ENCODE data around the gene HK2.

HK2 gene

GRCh38 chr2:74869517-74869916 is 35.6 kb downstream of the HK2 start:
- DNase-seq (ENCODE audit: low spot score in 2 of 2) = no peak
- in situ Hi-C loops (cut with MboI; ENCODE audit: low sequenced_read_pairs) = no loop called here
- H3K36me3 ChIP-seq (replicated peaks) = peaks cover 37% of the 10 kb centered on the region
- no peaks in the 10 kb centered on the region for H3K9me3 ChIP-seq
- H3K4me1 ChIP-seq = no peaks in the 10 kb centered on the region
- H3K27me3 ChIP-seq (ENCODE audit: low read depth) = no peaks in the 10 kb centered on the region
- no peak overlapping the region for H3K4me3 ChIP-seq

GRCh38 chr2:74870951-74871350 is 37.0 kb downstream of the HK2 start:
- DNase-seq (ENCODE audit: low spot score in 2 of 2) = no peak
- Histone ChIP-seq H3K4me3 (no peak overlapping the region), H3K4me1 (no peaks in the 10 kb centered on the region), H3K9me3 (no peaks in the 10 kb centered on the region), H3K27me3 (ENCODE audit: low read depth) (no peaks in the 10 kb centered on the region), H3K36me3 (replicated peaks) (peaks cover 49% of the 10 kb centered on the region)
- in situ Hi-C loops (cut with MboI; ENCODE audit: low sequenced_read_pairs) = no loop called here

DNA sequence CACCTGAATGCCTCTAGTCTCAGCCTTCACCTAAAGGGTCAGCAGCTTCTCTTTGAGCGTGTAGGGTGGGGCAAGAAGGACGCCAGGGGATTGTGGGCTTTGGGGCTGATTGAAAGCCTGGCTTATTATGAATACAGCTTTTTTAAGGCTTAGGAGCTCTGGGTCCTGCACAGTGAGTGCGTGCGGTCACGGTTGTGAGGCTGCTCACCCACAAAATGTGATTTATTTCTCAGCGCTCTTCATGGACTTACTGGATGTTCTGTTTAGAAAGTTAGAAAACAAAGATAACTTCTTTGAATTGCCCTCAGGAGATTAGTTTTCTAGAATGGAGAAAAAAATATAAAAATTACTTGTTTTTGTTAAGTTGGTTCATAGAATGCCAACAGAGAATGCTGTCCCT is 37.5 kb downstream of the HK2 start:
- in situ Hi-C loops (cut with MboI; ENCODE audit: low sequenced_read_pairs) = no loop called here

DNA sequence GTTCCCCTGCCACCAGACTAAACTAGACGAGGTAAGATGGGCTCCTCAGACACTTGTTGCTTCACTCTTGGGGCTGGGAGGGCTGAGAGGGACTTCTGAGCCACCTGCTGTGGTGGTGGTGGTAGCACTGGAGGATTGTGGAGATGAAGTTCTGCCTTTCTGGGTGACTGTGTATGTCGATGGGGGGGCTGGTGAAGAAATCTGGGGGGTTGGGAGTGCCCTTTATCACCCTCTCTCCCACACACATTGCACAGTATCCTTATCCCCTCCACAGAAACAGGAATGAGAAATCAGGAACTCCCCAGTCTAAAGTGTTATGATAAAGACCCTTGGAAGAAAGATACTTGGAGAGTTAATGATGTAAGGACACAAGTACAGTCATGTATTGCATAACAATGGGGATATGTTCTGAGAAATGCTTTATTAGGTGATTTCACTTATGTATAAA is 38.5 kb downstream of the HK2 start:
- in situ Hi-C loops (cut with MboI; ENCODE audit: low sequenced_read_pairs) = no loop called here
- no peak overlapping the region for H3K4me3 ChIP-seq
- DNase-seq (ENCODE audit: low spot score in 2 of 2) = no peak
- H3K4me1 ChIP-seq = no peaks in the 10 kb centered on the region
- peaks cover 62% of the 10 kb centered on the region for H3K36me3 ChIP-seq (replicated peaks)
- no peaks in the 10 kb centered on the region for H3K9me3 ChIP-seq
- H3K27me3 ChIP-seq (ENCODE audit: low read depth) = no peaks in the 10 kb centered on the region

More for the DNA sequence above, 37.5 kb downstream of the HK2 start:
- no peak overlapping the region for H3K4me3 ChIP-seq
- no peak for DNase-seq (ENCODE audit: low spot score in 2 of 2)
- H3K4me1 ChIP-seq = no peaks in the 10 kb centered on the region
- H3K36me3 ChIP-seq (replicated peaks) = peaks cover 53% of the 10 kb centered on the region
- no peaks in the 10 kb centered on the region for H3K9me3 ChIP-seq
- no peaks in the 10 kb centered on the region for H3K27me3 ChIP-seq (ENCODE audit: low read depth)

- no peaks in the 10 kb centered on the region for H3K27me3 ChIP-seq (ENCODE audit: low read depth)
- H3K4me1 ChIP-seq = no peaks in the 10 kb centered on the region
- in situ Hi-C loops (cut with MboI; ENCODE audit: low sequenced_read_pairs) = no loop called here
- DNase-seq (ENCODE audit: low spot score in 2 of 2) = no peak
- H3K9me3 ChIP-seq = no peaks in the 10 kb centered on the region
- H3K36me3 ChIP-seq (replicated peaks) = peaks cover 64% of the 10 kb centered on the region
- no peak overlapping the region for H3K4me3 ChIP-seq
Measured at GRCh38 chr2:74873012-74873665, 39.2 kb downstream of the HK2 start.

GRCh38 chr2:74873678-74874640 is 40.0 kb downstream of the HK2 start:
- Histone ChIP-seq H3K36me3 (replicated peaks) (peaks cover 63% of the 10 kb centered on the region), H3K27me3 (ENCODE audit: low read depth) (no peaks in the 10 kb centered on the region), H3K4me1 (no peaks in the 10 kb centered on the region), H3K9me3 (no peaks in the 10 kb centered on the region), H3K4me3 (no peak overlapping the region)
- DNase-seq (ENCODE audit: low spot score in 2 of 2) = no peak
- in situ Hi-C loops (cut with MboI; ENCODE audit: low sequenced_read_pairs) = no loop called here

- Histone ChIP-seq H3K4me1 (no peaks in the 10 kb centered on the region), H3K4me3 (no peak overlapping the region), H3K27me3 (ENCODE audit: low read depth) (no peaks in the 10 kb centered on the region), H3K9me3 (no peaks in the 10 kb centered on the region), H3K36me3 (replicated peaks) (peaks cover 84% of the 10 kb centered on the region)
- in situ Hi-C loops (cut with MboI; ENCODE audit: low sequenced_read_pairs) = loop anchor here (5.0 kb wide), 1 partner anchor 179 kb away; no protein-coding TSS in a partner anchor
- DNase-seq (ENCODE audit: low spot score in 2 of 2) = peak; percentile 48 to 54
Measured at GRCh38 chr2:74876081-74876886, 42.4 kb downstream of the HK2 start.

DNA sequence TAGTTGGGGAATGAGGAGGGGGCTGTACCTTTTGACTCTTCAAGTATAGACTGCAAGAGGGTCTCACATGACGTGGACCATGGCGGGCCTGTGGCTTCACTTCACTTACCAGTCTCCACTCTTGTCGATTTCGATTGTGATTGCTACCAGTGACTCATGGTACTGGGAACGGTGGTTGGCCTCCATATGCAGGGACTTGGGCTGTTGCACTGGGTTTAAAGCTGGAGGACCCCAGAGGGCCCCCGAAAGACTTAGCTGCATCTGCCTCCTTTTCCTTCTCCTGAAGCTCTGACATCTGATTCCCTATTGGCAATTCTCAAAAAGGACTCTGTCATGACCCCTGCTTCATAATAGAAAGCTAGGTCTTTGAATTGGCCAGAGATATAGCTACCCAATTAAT is 43.4 kb downstream of the HK2 start:
- Histone ChIP-seq H3K27me3 (ENCODE audit: low read depth) (no peaks in the 10 kb centered on the region), H3K9me3 (no peaks in the 10 kb centered on the region), H3K4me1 (no peaks in the 10 kb centered on the region), H3K4me3 (no peak overlapping the region), H3K36me3 (replicated peaks) (peaks cover 88% of the 10 kb centered on the region)
- in situ Hi-C loops (cut with MboI; ENCODE audit: low sequenced_read_pairs) = loop anchor here (5.0 kb wide), 1 partner anchor 180 kb away; no protein-coding TSS in a partner anchor
- no peak for DNase-seq (ENCODE audit: low spot score in 2 of 2)

GRCh38 chr2:74877781-74878433 is 44.0 kb downstream of the HK2 start:
- no peaks in the 10 kb centered on the region for H3K9me3 ChIP-seq
- peaks cover 89% of the 10 kb centered on the region for H3K36me3 ChIP-seq (replicated peaks)
- DNase-seq (ENCODE audit: low spot score in 2 of 2) = no peak
- in situ Hi-C loops (cut with MboI; ENCODE audit: low sequenced_read_pairs) = loop anchor here (5.0 kb wide), 1 partner anchor 181 kb away; no protein-coding TSS in a partner anchor
- H3K27me3 ChIP-seq (ENCODE audit: low read depth) = no peaks in the 10 kb centered on the region
- no peaks in the 10 kb centered on the region for H3K4me1 ChIP-seq
- no peak overlapping the region for H3K4me3 ChIP-seq

- Histone ChIP-seq H3K4me3 (no peak overlapping the region), H3K36me3 (replicated peaks) (peaks cover 89% of the 10 kb centered on the region)
- in situ Hi-C loops (cut with MboI; ENCODE audit: low sequenced_read_pairs) = loop anchor here (5.0 kb wide), 1 partner anchor 181 kb away; no protein-coding TSS in a partner anchor
Measured at GRCh38 chr2:74878551-74878950, 44.6 kb downstream of the HK2 start.

GRCh38 chr2:74880054-74880728 is 46.3 kb downstream of the HK2 start:
- Histone ChIP-seq H3K36me3 (replicated peaks) (peaks cover 96% of the 10 kb centered on the region), H3K4me1 (no peaks in the 10 kb centered on the region), H3K4me3 (no peak overlapping the region), H3K9me3 (no peaks in the 10 kb centered on the region), H3K27me3 (ENCODE audit: low read depth) (no peaks in the 10 kb centered on the region)
- in situ Hi-C loops (cut with MboI; ENCODE audit: low sequenced_read_pairs) = no loop called here
- DNase-seq (ENCODE audit: low spot score in 2 of 2) = no peak

More at GRCh38 chr2:74878551-74878950, 44.6 kb downstream of the HK2 start:
- no peak for DNase-seq (ENCODE audit: low spot score in 2 of 2)
- Histone ChIP-seq H3K4me1 (no peaks in the 10 kb centered on the region), H3K27me3 (ENCODE audit: low read depth) (no peaks in the 10 kb centered on the region), H3K9me3 (no peaks in the 10 kb centered on the region)

DNA sequence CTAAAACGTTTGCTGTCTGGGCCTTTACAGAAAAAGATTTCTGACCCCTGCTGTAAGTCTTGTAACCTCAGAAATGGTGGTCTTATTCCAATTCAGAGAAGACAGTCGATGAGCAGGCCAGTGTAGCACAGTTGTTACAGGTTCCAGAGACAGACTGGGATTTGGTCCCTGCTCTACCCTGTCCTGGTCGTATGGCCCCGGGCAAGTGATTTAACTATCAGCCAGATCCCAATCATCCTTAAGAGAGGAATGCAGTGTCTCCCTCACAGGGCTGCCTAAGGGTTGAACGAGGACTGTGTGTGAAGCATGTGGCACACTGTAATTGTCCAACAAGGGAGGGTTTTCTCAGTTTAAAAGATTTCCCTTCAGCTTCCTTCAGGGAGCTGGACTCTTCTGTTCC is 47.2 kb downstream of the HK2 start:
- no peaks in the 10 kb centered on the region for H3K27me3 ChIP-seq (ENCODE audit: low read depth)
- peaks cover 95% of the 10 kb centered on the region for H3K36me3 ChIP-seq (replicated peaks)
- H3K4me3 ChIP-seq = no peak overlapping the region
- DNase-seq (ENCODE audit: low spot score in 2 of 2) = no peak
- in situ Hi-C loops (cut with MboI; ENCODE audit: low sequenced_read_pairs) = no loop called here
- H3K4me1 ChIP-seq = no peaks in the 10 kb centered on the region
- H3K9me3 ChIP-seq = no peaks in the 10 kb centered on the region
